ENCODE measurements around the gene TMEM178A. TPM values are rescaled to one million over a fixed set of nuclear protein-coding genes. Genes with fewer than 3 reads are reported as not detected.

Gene TMEM178A
- total and polyA plus RNA-seq, 7 donors, result 0.60 to 6.1 (median 1.8) TPM; not detected in 1

GRCh38 chr2:39661826-39662225, 3.9 kb upstream of the TMEM178A start:
- Histone ChIP-seq H3K9me3 (no peaks in the 10 kb centered on the region), H3K27me3 (peaks cover 0 to 12% (median 4%) of the 10 kb centered on the region in 3 donors), H3K4me3 (no peak overlapping the region), H3K36me3 (no peaks in the 10 kb centered on the region), H3K4me1 (peaks cover 0 to 15% (median 10%) of the 10 kb centered on the region in 4 donors), H3K27ac (no peak overlapping the region)
- intact Hi-C loops (cut with DNase I), result no loop called here
- no peak for DNase-seq
- WGBS, 2 donors, result 77 to 78% methylated on average over 1 of the region's 1 CpG
- TF ChIP-seq POLR2A (IDR thresholded peaks at IDR 0.05), result no peak
- no peak for TF ChIP-seq POLR2AphosphoS5 (IDR thresholded peaks at IDR 0.05)
- TF ChIP-seq CTCF (IDR thresholded peaks at IDR 0.05), result no peak
- no peak for TF ChIP-seq EP300 (IDR thresholded peaks at IDR 0.05)

DNA sequence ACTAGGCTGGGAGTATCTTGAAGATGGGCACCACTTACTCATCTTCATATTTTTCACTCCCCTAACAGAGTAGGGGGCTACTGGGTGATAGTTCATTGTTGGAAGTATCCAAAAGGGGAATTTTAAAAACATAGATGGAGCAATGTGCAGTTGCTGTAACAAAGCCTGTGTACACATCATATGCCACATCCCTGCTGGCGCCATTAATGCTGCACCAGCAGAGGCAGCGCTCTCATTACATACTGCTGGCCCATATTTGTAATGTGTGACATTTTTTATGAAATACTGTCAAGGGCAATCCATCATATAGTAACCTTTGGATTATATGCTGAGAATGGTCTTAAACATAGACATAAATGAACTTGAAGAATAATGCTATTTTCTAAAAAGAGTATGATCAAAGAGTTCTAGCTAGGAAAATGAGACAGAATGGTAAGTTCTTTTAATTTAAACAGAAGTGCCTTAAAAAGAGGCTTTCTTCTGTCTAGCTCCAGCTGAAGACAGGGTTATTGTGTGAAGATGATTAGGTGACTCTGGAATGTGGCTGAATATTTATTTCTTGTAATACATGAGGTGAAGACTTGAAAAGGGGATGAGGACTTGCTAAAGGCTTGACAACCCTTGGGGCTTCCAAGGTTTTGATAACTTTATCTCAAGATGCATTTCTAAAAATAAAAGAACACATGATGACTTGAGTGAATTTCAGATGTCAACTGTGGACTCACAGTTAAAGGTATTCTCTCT, 2.4 kb upstream of the TMEM178A start:
- intact Hi-C loops (cut with DNase I), result no loop called here
- no peak for DNase-seq
- Histone ChIP-seq H3K36me3 (no peaks in the 10 kb centered on the region), H3K27me3 (peaks cover 0 to 27% (median 14%) of the 10 kb centered on the region in 3 donors), H3K9me3 (no peaks in the 10 kb centered on the region), H3K27ac (no peak overlapping the region), H3K4me1 (peaks cover 0 to 17% (median 12%) of the 10 kb centered on the region in 4 donors), H3K4me3 (no peak overlapping the region)
- WGBS, 2 donors, result 94 to 96% methylated on average over 2 of the region's 2 CpGs
- TF ChIP-seq CTCF (IDR thresholded peaks at IDR 0.05) (no peak), POLR2A (IDR thresholded peaks at IDR 0.05) (no peak), POLR2AphosphoS5 (IDR thresholded peaks at IDR 0.05) (no peak)

- Histone ChIP-seq H3K4me3 (no peak overlapping the region), H3K27ac (no peak overlapping the region), H3K27me3 (peaks cover 0 to 37% (median 16%) of the 10 kb centered on the region in 3 donors), H3K4me1 (peaks cover 0 to 17% (median 12%) of the 10 kb centered on the region in 4 donors), H3K9me3 (no peaks in the 10 kb centered on the region), H3K36me3 (no peaks in the 10 kb centered on the region)
- intact Hi-C loops (cut with DNase I), result no loop called here
- DNase-seq, result no peak
- WGBS, 2 donors, result 55 to 57% methylated on average over 6 of the region's 6 CpGs
- TF ChIP-seq CTCF (IDR thresholded peaks at IDR 0.05), result no peak
- TF ChIP-seq POLR2A (IDR thresholded peaks at IDR 0.05), result no peak
- TF ChIP-seq EP300 (IDR thresholded peaks at IDR 0.05), result no peak
- no peak for TF ChIP-seq POLR2AphosphoS5 (IDR thresholded peaks at IDR 0.05)
Measured at GRCh38 chr2:39664232-39664887, 1.4 kb upstream of the TMEM178A start.

DNA sequence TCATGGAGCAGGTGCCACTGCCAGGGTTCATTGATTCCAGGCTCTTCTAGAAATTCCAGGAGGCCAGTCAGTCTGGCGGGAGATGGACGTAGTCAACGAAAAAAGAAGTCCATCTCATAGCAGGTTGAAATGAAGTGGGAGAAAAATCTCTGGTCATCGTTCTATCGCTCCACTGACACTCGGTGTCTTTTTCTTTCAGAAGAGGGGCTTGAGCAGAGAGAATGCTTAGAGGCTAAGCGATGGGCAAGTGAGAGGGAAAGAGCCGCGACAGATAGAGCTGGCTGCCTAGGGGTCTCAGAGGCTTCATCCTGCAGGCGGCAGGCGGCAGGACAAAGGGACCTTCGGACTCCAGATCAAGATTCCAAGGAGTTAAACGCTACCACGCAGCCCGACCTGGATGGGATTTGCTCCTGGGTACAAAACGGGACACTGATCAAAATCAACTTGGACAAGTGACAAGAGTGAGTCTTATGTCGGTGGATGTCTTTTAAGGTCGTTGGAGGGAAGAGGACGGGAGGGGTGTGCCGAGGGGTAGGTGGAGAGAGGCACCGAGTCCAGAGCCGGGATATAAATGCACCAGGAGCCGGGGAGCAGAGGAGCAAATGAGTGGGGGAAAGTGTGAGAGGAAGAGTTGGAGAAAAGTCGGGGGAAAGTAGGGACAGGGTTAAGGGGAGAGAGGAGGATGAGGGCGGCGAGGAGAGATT, 677 bp upstream of the TMEM178A start:
- DNase-seq, result no peak
- peaks cover 0 to 17% (median 12%) of the 10 kb centered on the region in 4 donors for H3K4me1 ChIP-seq
- WGBS, 2 donors, result 30% methylated on average over 26 of the region's 26 CpGs
- H3K27me3 ChIP-seq, result peaks cover 0 to 44% (median 22%) of the 10 kb centered on the region in 3 donors
- intact Hi-C loops (cut with DNase I), result no loop called here
- no peaks in the 10 kb centered on the region for H3K36me3 ChIP-seq
- peak overlapping the region in 1 of 4 donors; percentile 49 for H3K27ac ChIP-seq
- peak overlapping the region in 3 of 4 donors; percentile 58 to 73 (median 67) for H3K4me3 ChIP-seq
- TF ChIP-seq EP300 (IDR thresholded peaks at IDR 0.05), result no peak
- no peak for TF ChIP-seq CTCF (IDR thresholded peaks at IDR 0.05)
- no peak for TF ChIP-seq POLR2A (IDR thresholded peaks at IDR 0.05)
- TF ChIP-seq POLR2AphosphoS5 (IDR thresholded peaks at IDR 0.05), result no peak
- no peaks in the 10 kb centered on the region for H3K9me3 ChIP-seq

Measured in sigmoid colon (tissue), 7 donors.